Measurements from ENCODE around the gene TSEN15. TPM values are rescaled to one million over a fixed set of nuclear protein-coding genes. Genes with fewer than 3 reads are reported as not detected.

Gene TSEN15
- total RNA-seq, 6 donors from 2014 or later: 25.0 to 39.9 (median 27.3) TPM

DNA sequence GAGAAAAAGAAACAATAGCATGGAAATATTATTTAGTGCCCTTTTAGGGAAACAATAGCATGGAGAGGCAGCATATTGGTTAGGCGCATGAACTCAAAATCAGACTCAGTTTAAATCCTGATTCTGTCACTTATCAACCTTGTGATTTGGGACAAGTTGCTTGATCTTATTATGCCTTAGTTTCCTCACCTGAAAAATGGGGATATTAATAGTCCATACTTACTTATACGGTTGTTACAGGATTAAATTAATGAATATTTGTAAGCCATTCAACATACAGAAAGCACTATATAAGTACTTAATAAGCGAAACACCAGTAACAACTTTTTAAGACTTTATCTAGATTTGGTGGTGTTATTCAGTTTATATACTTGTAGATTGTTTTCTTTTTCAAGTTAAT is 1.2 kb downstream of the TSEN15 start:
- no peak for TF ChIP-seq POLR2AphosphoS5 (IDR thresholded peaks at IDR 0.05)
- no peak for TF ChIP-seq EP300 (IDR thresholded peaks at IDR 0.05)
- TF ChIP-seq, protein P1, sequence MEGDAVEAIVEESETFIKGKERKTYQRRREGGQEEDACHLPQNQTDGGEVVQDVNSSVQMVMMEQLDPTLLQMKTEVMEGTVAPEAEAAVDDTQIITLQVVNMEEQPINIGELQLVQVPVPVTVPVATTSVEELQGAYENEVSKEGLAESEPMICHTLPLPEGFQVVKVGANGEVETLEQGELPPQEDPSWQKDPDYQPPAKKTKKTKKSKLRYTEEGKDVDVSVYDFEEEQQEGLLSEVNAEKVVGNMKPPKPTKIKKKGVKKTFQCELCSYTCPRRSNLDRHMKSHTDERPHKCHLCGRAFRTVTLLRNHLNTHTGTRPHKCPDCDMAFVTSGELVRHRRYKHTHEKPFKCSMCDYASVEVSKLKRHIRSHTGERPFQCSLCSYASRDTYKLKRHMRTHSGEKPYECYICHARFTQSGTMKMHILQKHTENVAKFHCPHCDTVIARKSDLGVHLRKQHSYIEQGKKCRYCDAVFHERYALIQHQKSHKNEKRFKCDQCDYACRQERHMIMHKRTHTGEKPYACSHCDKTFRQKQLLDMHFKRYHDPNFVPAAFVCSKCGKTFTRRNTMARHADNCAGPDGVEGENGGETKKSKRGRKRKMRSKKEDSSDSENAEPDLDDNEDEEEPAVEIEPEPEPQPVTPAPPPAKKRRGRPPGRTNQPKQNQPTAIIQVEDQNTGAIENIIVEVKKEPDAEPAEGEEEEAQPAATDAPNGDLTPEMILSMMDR (IDR thresholded peaks at IDR 0.05): no peak
- no peak for TF ChIP-seq POLR2A (IDR thresholded peaks at IDR 0.05)
- no peak for DNase-seq
- peaks cover 0 to 14% (median 6%) of the 10 kb centered on the region in 4 donors for H3K36me3 ChIP-seq
- H3K27me3 ChIP-seq: no peaks in the 10 kb centered on the region
- peak overlapping the region in 2 of 4 donors; percentile 92 to 93 for H3K27ac ChIP-seq
- peak overlapping the region in 3 of 4 donors; percentile 65 to 96 (median 82) for H3K4me3 ChIP-seq
- 57 to 71% methylated on average over 3 of the region's 3 CpGs for WGBS, 2 donors
- no peak for ATAC-seq (ENCODE audit: low FRiP score in 2 of 2)
- no peaks in the 10 kb centered on the region for H3K9me3 ChIP-seq
- peaks cover 22 to 35% (median 26%) of the 10 kb centered on the region in 4 donors for H3K4me1 ChIP-seq

DNA sequence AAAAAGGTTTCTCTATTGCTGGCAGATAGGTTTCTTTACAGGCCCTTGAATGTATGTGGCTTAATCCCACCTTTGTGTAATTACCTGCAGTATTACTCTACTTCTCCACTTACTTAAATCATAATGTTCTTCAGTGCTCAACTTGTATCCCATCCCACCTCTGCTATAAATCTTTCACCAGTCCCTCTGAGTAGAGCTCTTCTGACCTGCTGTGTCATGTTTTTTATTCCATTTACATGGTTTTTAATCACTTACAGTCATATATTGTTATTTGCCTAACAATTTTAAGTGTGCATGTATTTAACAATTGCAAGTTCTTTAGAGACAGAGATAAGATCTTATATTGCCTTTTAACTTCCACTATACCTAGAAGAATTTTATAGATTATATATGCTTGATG is 2.4 kb downstream of the TSEN15 start:
- H3K9me3 ChIP-seq: no peaks in the 10 kb centered on the region
- no peak overlapping the region for H3K27ac ChIP-seq
- ATAC-seq (ENCODE audit: low FRiP score in 2 of 2) (no peak), DNase-seq (no peak)
- H3K36me3 ChIP-seq: peaks cover 0 to 14% (median 6%) of the 10 kb centered on the region in 4 donors
- no peak overlapping the region for H3K4me3 ChIP-seq
- TF ChIP-seq EP300 (IDR thresholded peaks at IDR 0.05) (no peak), POLR2AphosphoS5 (IDR thresholded peaks at IDR 0.05) (no peak), POLR2A (IDR thresholded peaks at IDR 0.05) (no peak)
- TF ChIP-seq, protein P1 (IDR thresholded peaks at IDR 0.05): no peak
- no peaks in the 10 kb centered on the region for H3K27me3 ChIP-seq
- peaks cover 22 to 35% (median 26%) of the 10 kb centered on the region in 4 donors for H3K4me1 ChIP-seq

DNA sequence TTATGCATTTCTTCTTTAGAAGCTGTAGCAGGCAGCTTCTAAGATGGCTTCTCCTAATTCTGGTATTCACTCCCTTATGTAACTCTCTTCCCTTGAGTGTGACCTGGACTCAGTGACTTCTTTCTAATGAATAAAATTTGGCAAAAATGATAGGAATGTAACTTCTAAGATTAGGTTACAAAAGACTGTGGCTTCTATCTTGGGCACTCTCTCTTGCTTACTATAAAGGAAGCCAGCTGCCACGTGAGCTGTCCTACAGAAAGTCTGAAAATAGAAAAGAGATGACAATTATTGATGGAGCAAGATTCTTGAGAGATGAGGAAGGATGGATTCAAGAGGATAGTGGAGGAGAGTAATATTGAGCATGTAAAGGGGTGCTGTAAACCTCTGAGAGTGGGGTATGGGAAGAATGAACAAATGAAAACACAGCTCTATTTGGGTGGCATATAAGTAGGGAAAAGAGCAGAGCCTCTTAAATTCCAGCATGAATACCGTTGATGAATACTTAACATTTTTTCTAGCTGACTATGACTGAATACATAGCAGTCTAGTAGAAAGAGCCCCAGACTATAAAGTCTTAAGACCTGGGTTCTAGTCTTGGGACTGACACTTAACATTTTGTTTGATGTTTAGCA is 5.5 kb downstream of the TSEN15 start:
- H3K4me1 ChIP-seq: peaks cover 16 to 34% (median 21%) of the 10 kb centered on the region in 4 donors
- ATAC-seq (ENCODE audit: low FRiP score in 2 of 2) (peak in 1 of 2 donors; percentile 77), DNase-seq (no peak)
- peak overlapping the region; percentile 5 to 56 (median 14) for H3K27ac ChIP-seq
- peaks cover 0 to 21% (median 6%) of the 10 kb centered on the region in 4 donors for H3K36me3 ChIP-seq
- TF ChIP-seq POLR2A (IDR thresholded peaks at IDR 0.05) (no peak), EP300 (IDR thresholded peaks at IDR 0.05) (no peak), POLR2AphosphoS5 (IDR thresholded peaks at IDR 0.05) (no peak)
- TF ChIP-seq, protein P1 (IDR thresholded peaks at IDR 0.05): no peak
- H3K27me3 ChIP-seq: no peaks in the 10 kb centered on the region
- 45 to 50% methylated on average over 2 of the region's 2 CpGs for WGBS, 2 donors
- no peak overlapping the region for H3K4me3 ChIP-seq
- no peaks in the 10 kb centered on the region for H3K9me3 ChIP-seq

DNA sequence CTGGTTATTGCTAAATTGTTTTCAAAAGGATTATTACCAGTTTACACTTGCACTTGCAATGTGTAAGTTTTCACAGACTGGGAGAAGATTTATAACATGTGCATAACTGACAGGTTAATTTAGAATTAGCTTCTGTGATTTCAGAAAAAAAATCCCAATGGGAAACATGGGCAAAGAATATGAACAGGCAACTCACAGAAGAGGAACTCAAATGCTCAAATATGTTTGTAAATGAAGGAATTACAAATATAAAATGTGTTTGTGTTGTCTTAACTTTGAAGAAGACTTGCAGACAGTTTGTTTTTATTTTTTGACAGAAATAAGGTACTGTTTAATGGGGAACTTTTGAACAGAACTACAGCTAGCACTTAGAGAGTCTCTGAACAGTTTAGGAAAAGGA is 8.4 kb downstream of the TSEN15 start:
- H3K27ac ChIP-seq: no peak overlapping the region
- no peak overlapping the region for H3K4me3 ChIP-seq
- H3K9me3 ChIP-seq: no peaks in the 10 kb centered on the region
- no peaks in the 10 kb centered on the region for H3K27me3 ChIP-seq
- TF ChIP-seq POLR2A (IDR thresholded peaks at IDR 0.05): no peak
- ATAC-seq (ENCODE audit: low FRiP score in 2 of 2): no peak
- peaks cover 0 to 18% (median 4%) of the 10 kb centered on the region in 4 donors for H3K36me3 ChIP-seq
- DNase-seq: no peak
- peaks cover 0 to 14% (median 5%) of the 10 kb centered on the region in 4 donors for H3K4me1 ChIP-seq

DNA sequence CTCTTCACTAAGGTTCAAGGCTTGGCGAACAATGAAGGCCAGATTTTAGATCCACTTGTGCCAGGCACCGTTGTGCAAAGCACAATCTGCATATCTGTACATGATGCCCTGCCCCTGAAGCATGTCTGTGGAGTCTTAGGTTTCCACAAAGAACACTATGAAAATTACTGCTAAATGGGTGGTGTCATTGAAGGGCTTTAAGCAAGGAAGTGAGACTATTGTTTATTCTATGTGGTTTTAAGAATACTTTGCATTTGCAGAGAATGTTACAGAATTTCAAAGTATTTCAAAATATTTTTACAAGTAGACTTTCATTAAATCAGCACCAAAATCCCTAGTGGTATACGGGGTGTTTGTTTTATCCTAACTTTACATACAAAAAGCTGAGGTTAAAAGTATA is 8.8 kb downstream of the TSEN15 start:
- no peaks in the 10 kb centered on the region for H3K9me3 ChIP-seq
- TF ChIP-seq POLR2A (IDR thresholded peaks at IDR 0.05) (no peak), POLR2AphosphoS5 (IDR thresholded peaks at IDR 0.05) (no peak), EP300 (IDR thresholded peaks at IDR 0.05) (no peak)
- no peak overlapping the region for H3K4me3 ChIP-seq
- peaks cover 0 to 14% (median under 1%) of the 10 kb centered on the region in 4 donors for H3K36me3 ChIP-seq
- H3K27me3 ChIP-seq: no peaks in the 10 kb centered on the region
- H3K27ac ChIP-seq: no peak overlapping the region
- ATAC-seq (ENCODE audit: low FRiP score in 2 of 2) (no peak), DNase-seq (no peak)
- 86 to 88% methylated on average over 3 of the region's 3 CpGs for WGBS, 2 donors
- peaks cover 0 to 14% (median 5%) of the 10 kb centered on the region in 4 donors for H3K4me1 ChIP-seq

All from upper lobe of left lung (tissue), 6 donors.